Suppressor macrophage treated with lipopolysaccharide for 4 hours (primary cell): ENCODE results near the gene PIEZO1.

ENCODE experiments used
- DNase-seq: peaks from one replicate; pipeline ENCODE4 v3.0.0-alpha.2; 2020

The PIEZO1 gene

DNA sequence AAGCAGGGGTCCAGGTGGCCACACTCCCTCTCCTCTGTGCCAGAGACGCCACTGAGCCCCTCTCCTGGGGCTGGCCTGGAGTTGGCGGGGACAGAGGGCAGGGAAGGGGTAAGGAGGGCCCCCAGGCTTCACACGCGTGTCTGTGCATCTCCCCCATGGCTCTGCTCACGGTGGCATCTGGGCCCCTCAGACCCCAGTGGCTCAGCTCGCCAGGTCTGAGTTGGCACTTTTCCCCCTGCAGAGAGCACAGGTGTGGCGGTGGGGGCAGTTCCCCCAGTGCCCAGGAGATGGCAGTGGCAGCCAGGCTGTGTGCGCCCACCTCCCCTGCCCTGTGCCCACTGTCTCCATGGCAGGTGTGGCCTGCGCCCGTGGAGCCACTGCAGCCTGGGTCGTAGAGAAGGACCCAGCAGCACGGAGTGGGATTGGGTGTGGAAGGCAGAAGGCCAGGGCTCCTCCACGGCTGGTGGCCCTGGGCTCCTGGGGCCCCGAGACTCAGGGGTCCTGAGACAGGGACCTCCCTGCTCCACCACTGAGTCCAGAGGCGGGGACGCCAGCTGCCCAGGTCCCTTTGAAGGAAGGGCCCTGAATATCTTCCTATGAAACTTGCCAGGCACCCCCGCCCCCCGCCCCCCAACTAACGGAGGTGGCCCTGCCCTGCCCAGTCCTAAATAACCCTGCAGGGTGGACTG is 31.0 kb upstream of the PIEZO1 start:
- DNase-seq, result peak; percentile 23

DNA sequence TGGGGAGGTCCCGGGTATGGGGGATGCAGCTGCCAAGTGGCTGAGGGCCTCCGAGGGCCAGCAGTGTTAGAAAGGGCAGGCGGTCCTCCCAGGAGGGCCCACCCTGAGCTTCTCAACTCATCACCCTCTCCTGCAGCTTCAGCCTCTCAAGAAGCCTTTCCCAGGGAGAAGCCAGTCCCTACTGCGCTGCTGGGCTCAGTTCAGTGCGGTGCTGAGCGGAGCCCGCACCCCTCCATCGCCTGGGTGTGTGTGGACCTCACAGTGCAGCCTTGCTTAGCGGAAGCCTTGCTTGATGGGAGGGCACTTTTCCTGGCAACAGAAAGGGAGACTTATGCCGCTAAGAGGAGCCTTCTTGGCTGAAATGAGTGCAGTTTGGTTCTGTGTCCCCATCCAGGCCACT is 30.2 kb upstream of the PIEZO1 start:
- no peak for DNase-seq

DNA sequence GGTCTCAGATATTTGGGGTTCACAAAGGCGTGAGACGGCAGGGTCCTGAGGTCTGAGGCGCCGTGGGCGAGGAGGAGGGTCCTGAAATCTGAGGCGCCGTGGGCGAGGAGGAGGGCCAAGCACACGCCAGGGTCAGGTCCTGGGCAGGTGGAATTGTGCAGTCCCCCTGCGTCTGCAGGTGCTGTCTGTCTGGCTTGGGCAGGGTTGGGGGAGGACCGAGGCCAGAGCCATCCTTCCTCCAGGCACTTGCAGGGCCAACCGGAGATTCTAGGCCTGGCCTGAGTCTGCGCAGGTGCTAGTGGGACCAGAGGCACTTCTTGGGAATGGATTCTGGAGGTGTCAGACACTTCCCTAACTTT is 29.1 kb upstream of the PIEZO1 start:
- DNase-seq, result no peak

DNA sequence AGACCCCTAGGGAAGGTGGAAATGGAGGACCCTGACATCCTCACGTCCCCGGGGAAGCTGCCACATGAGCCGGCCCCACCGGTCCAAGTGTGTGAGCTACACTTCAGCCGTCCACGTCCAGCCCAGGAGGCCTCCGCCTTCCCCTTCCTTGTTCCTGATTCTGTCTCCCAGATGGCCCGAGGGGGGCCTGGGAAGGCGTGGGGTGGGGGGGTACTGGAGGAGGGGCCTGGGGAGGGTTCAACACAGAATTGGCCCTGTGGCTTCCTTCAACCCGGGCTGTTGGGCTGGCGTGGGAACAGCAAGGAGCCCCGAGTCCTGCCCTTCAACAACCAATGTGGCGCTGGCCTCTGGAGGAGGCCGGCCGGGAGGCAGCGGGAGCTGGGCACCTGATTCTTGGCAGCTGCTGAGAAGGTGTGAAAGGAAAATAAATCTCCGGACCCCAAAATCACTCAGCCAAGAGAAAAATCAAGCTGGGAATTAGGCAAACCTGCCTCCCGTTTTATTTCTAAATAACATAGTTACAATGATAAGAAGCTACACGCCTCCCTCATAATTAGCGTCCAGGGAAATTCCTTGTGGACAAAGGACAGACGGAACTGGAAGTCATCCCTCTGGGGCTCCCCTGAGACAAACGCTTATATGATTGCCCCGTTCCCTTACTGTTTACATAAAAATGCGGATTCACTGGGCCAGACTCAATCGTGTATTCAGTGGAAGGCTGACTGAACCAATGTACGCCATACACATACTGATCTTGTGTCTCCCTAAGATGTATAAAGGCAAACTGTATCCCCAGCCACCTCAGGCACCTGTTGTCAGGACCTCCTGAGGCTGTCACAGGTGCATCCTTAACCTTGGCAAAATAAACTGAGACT is 28.5 kb upstream of the PIEZO1 start:
- DNase-seq, result no peak

DNA sequence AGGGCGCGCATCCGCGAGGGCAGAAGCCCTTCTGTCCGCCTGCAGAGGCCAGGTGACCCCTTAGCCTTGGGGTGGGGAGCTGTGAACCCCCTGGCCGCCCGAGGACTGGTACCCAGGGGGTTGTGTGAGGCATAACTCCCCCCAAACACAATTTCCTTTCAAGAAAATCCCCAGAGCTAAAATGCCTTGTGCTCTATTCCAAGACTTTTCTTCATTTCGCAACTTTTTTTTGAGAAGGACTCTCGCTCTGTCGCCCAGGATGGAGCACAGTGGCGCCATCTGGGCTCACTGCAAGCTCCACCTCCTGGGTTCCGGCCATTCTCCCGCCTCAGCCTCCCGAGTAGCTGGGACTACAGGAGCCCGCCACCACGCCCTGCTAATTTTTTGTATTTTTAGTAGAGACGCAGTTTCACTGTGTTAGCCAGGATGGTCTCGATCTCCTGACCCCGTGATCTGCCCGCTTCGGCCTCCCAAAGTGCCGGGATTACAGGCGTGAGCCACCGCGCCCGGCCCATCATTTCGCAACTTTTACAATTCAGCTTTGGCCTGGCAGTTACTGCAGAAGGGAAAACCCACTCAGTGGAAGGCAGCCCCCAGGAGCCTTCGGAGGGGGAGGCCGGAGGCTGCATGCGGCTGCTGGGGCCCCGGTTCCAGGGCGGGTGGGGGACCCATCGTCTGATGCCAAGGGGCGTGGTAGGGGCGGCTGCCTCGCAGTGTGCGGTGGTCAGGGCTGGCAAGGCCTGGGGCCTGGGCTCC is 27.7 kb upstream of the PIEZO1 start:
- DNase-seq, result peak; percentile 59

DNA sequence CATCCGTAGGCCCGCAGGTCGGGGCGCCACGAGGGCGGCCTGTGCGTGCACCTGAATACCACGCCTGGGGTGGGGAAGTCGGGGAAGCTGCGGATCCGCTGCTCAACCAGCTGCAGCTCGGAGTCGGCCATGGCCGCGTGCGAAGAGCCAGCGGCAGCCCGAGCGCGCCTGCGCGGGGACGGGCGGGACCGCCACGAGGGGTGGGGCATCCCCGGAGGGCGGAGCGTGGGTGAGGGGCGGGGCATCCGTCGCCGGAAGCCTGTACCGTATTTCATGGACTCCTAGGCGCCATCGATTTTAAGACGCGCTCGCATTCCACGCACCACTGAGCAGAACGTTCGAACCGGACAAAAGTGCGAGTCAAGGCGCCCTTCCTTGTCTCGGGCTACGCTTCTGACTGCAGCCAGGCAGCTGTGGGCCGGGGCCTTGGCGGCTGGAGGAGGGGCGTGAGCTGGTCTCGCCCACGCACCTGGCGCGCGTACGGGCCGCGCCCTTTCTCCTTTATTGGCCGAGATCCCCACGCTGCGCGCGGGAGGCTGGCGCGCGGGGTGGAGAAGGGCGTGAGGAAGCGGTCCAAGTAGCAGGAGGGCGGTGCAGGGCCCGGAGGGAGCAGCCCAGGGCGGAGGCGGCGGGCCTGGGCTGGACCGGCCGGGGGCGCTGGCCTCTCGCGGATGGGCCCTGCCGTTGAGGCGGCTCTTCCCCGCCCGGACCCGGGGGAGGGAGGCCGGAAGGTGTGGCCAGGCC is 26.9 kb upstream of the PIEZO1 start, which contains the start of gene APRT:
Gene APRT, minus strand, starts transcription at position 160 of the 744 bp plus-strand sequence. Its CDS starts 29 bp downstream, at position 131.
- DNase-seq, result peak; percentile 97

DNA sequence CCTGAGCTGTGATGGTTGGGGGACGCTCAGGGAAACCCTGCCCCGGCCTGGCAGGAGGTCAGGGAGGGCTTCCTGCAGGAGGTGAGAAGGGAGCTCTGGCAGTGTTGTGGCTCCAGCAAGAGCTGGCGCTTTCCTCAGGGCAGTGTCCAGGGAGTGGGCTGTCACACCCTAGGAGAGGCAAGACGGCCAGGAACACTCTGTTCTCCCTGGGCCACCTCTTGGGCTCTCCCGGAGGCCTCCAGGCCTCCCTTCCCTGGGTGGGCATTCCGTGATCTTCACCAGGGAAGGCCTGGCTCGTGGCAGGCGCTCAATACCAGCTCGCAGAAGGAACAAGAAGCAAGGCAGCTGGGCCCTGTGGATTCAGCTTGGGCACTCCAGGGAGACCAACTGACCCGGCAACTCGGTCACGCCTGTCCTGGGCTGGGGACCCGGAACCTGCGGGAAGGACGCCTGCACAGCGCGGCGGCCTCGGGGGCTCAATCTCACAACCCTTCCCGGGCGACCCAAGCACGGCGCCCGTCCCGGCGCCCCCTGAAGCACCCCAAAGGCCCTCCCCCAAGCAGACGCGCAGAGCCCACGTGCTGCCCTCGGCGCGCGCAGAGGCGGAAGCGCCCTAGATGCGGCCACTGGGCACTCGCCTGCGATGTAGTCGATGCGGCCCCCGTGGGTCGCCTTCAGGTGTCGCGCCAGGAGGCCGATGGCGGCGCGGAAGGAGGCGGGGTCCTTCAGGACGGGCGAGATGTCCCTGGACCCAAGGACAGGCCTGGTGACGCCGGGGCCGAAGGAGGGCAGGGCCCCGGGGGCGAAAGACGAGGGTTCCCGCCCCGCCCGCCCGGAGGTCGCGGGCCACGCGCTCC is 26.1 kb upstream of the PIEZO1 start:
- DNase-seq, result peak; percentile 82

DNA sequence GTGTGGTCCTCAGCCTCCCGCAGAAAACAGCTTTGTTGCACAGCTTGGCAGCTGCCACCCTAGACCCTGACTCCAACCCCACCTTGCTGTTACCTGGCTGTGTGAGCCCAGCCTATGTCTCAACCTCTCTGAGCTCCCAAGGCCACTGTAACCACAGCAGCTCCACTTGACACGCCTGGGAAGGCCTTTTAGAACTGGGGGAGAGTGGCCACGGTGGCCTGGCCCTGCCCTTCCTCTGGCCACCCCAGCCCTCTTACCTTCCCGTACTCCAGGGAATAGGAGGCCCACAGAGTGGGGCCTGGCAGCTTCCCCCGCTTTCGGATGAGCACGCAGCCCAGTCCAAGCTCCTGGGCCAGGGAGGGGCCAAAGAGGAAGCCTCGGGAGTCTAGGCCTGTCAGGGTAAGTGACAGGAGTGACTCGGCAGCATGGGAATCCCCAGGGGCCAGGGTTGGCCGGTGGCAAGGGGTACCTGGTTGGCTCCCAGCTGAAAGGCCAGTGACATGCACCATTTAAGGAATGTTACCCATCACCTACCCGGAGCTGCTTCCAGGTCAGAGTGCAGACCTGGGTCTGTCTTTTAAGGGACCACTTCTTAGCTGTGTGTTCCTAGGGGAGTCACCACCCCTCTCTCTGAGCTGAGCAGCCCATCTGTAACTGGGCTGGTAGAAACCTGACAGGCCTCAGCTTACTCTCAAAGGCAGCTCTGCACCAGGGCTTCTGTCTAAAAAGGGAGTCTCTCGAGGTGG is 25.3 kb upstream of the PIEZO1 start:
- peak; percentile 73 for DNase-seq

DNA sequence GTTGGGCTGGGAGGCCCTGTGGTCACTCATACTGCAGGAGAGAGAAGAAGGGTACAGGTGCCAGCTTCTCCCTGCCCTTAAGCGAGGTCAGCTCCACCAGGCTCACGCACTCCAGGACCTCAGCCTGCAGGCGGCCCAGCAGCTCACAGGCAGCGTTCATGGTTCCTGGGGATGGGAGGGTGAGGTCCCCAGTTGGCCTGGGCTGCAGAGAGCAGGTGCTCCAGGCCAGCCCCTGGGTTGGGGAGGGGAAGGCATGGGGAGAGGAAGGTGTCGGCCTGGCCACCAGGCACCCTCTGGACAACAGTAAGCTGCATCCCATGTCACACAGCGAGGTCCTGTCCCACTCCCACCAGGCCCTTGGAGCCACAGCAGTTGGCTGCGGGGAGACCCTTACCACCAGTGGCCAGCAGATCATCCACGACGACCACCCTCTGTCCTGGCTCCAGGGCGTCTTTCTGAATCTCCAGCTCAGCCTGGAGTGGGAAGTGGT is 24.7 kb upstream of the PIEZO1 start:
- DNase-seq, result no peak

DNA sequence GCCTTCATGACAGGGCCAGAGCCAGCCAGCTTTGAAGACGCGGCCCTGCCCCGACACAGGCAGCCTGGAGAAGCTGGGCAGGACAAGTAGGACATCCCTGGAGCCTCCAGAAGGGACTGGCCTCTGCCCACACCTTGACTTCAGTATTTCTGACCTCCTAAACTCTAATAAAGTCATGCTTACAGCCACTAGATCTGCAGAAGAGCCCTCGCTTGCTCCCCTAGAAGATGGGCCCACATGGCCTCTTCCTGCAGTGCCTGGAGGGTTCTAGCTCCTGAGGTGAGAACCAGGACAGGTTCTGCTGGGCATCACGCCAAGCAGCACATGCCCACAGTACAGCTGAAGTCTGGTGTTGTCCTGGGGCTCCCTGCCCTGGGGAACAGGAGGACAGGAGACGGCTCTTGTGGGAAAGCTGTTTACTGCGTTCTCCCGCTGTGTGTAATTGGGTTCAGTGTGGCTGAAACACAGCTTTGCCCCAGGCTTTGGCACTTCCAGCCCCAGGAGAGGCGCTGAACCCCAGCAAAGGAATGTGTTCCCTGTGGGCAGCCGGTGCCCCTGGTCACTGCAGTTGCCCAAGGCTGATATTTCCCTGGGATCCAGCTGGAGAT is 24.2 kb upstream of the PIEZO1 start:
- DNase-seq, result no peak

DNA sequence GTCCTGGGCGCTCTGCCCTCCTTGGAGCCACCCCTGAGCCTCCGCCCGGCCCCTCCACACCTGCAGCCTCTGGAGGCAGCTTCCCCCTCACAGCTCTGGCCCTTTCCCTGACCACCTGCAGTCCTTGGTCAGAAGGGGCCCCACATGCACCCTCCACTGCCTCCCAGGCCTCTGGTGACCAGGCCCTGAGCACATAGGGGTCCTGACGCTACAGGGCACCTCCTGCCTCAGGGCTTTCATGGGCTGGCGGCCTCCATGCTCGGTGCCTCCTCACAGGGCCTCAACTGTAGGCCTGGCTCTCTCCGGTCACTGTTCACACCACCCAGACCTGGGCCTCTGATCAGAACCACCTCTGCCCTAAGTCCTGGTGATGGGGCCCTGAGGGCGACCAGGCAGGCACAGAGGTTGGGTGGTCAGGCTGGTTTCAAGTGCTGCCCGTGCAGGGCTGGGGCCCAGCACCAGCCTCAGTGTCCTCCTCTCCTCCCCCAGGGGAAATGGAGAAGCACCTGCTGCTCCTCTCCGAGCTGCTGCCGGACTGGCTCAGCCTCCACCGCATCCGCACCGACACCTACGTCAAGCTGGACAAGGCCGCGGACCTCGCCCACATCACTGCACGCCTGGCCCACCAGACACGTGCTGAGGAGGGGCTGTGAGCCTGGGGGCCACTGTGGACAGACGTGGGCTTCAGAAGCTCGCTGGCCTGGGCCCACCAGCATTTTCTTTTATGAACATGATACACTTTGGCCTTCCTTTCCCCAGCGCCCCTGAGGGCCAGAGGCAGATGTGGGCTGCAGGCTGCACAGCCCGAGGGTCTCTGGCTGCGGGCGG is 22.8 kb upstream of the PIEZO1 start:
- no peak for DNase-seq

DNA sequence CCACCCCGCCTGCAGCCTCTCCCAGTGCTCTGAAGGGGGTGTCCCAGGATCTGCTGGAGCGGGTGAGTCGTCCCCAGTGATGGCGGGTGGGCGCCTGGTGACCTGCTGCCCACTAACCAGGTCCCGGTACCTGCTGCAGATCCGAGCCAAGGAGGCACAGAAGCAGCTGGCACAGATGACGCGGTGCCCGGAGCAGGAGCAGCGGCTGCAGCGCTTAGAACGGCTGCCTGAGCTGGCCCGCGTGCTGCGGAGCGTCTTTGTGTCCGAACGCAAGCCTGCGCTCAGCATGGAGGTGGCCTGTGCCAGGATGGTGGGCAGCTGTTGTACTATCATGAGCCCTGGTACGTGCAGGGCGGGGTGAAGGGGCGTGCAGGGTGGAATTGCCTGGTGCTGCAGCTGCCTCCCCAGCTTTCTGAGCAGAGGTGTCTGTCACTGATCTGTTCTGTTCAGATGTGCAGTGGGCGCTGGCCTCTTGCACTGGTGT is 22.2 kb upstream of the PIEZO1 start:
- DNase-seq, result no peak

DNA sequence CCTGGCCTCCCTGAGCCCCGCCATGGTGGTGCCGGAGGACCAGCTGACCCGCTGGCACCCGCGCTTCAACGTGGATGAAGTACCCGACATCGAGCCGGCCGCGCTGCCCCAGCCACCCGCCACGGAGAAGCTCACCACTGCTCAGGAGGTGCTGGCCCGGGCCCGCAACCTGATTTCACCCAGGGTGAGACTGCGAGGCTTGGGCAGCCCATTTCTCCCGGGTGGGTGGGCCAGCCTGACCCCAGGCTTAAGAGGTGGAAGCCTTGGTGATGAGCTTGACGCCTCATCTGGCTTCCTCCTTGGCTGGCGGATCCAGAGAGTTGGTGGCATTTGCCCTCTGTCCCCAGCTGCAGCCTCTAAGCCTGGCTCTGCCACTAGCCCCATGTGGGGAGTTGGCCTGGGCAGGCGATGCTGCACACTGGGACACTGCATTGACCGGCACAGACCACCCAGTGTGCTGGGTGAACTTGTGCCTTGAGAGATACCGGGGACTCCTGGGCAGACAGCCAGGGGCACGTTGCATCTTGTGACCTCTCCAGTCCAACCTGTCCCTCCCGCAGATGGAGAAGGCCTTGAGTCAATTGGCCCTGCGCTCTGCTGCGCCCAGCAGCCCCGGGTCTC is 21.6 kb upstream of the PIEZO1 start:
- DNase-seq, result no peak

DNA sequence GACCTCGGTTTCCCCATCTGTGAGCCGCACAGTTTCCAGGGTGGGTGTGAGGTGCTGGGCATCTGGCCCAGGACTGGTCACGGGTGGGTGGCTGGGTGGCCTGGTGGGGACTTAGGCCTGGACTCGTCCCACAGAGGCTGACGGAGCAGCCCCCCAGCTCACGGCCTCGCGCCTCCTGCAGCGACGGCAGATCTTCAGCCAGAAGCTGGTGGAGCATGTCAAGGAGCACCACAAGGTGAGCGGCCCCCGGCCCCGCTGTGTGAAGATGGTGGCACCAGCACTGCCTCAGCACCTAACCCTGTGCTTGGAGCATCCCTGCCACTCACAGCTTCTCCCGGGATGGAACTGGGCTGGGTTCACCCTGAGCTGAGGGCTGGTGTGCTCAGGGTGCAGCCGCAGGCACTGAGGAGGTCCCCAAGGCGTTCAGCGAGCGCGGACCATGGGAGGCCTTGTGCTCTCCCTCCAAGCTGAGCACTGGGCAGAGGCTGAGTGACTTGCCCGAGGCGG is 20.9 kb upstream of the PIEZO1 start:
- no peak for DNase-seq

DNA sequence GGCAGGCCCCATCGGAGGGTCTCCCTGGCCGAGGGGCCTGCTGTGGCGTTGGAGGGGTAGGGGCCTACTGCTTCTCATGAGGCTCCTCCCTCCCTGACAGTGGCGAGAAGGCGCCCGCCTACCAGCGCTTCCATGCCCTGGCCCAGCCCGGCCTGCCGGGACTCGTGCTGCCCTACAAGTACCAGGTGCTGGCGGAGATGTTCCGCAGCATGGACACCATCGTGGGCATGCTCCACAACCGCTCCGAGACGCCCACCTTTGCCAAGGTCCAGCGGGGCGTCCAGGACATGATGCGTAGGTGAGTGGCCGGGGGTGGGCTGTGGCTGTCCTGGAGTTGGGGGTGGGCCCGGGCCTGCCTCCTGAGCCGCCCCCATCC is 20.3 kb upstream of the PIEZO1 start:
- DNase-seq, result no peak

DNA sequence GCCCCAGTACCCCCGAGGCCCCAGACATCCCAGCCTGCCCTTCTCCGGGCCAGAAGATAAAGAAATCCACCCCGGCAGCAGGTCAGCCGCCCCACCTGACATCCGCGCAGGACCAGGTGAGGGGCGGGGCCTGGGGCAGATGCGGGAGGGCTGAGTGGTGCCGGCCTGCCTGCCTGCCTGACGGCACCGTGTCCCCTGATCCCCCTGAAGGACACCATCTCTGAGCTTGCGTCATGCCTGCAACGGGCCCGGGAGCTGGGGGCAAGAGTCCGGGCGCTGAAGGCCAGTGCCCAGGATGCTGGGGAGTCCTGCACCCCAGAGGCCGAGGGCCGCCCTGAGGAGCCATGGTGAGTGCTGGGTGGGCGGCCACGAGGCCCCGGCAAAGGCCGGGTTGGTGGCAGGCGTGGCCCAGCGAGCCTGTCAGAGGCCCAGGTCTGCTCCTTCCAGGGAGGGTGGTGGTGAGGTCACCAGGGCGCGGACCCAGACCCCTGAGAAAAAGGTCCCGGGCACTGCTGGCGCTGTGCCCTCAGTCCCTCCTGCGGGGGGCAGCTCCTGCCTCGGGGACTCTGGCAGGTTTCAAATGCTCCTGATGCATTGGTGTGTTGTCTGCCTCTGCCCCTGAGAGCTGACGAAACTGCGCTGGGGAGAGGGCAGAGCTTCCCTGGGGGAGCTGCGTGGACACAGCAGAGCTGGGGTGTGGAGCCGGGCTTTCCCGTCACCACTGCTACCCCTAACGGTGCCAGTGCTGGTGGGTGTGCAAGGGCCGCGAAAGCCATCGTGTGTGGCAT is 19.7 kb upstream of the PIEZO1 start:
- no peak for DNase-seq

DNA sequence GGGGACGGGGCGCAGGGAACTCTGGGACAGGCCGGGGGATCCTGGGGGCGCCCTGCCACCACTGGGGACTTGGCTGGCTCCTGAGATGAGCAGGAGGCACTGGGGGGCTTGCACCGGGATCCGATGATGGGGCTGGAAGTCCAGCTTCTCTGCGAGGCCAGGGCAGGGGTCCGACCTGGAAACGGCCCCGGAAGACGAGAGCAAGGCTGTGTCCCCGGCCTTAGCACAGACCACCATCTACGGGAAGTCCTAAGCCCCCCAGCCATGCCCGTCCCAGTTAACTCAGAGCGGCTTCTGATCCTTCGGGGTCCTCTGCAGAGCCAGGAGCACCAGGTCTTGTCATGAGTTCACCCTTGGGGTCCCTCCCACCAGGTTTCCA is 19.1 kb upstream of the PIEZO1 start:
- DNase-seq, result no peak
